OCI-M1 (cell line): ENCODE measurements around the gene CYP19A1.

Experiments
- DNase-seq: peaks from one replicate; lab custom pipeline; 2025; lab: John Stamatoyannopoulos, UW

Gene CYP19A1

GRCh38 chr15:51338496-51338895, at the start of gene CYP19A1:
TSS of gene CYP19A1 (minus strand) at chr15:51338596. CDS start at chr15:51242912, 95,684 bp downstream.
- no peak for DNase-seq

DNA sequence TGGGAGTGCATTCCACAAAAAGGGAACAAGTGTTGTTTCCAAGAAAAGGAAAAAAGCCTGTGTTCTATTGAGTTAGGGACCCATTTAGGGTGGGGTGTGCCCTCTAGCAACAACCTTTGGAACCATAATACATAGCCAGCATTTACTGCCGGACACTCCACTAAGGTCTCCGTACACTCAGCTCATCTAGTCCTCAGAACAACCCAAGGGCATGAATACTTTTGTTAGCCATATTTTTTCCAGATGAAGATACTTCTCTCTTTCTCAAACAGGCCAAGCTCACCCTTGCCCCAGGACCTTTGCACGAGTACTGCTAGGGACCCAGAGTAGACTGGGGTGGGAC, 49.3 kb upstream of the CYP19A1 start:
- DNase-seq: no peak

- DNase-seq: no peak
These were observed 48.7 kb upstream of the CYP19A1 start for GRCh38 chr15:51386960-51387698.

- no peak for DNase-seq
These were observed 48.1 kb upstream of the CYP19A1 start for GRCh38 chr15:51386486-51386885.

- DNase-seq: no peak
These were observed 47.6 kb upstream of the CYP19A1 start for GRCh38 chr15:51386029-51386428.

- peak; percentile 47 for DNase-seq
These were observed 44.4 kb upstream of the CYP19A1 start for GRCh38 chr15:51382787-51383186.

GRCh38 chr15:51380999-51381806, 42.8 kb upstream of the CYP19A1 start:
- DNase-seq: peak; percentile 85

GRCh38 chr15:51379390-51379789, 41.0 kb upstream of the CYP19A1 start:
- no peak for DNase-seq

DNA sequence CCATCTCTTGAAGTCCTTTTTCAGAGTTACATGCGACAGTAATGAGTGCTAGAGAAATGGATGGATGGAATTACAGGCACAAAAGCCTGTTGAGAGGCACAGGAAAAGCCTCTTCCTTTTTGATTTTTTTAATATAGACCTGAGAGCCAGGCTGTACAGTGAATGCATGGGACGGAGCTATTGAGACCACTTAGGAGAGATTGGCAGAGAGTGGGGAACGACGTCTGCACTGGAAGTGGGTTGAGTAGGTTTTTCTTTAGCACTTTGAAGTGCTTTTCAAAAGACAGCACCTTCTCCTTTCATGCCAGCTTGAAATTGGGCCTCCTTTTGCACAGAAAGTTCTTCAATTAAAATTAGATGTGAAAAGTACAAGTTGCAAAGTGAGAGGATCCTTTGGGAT, 40.0 kb upstream of the CYP19A1 start:
- DNase-seq: no peak

DNA sequence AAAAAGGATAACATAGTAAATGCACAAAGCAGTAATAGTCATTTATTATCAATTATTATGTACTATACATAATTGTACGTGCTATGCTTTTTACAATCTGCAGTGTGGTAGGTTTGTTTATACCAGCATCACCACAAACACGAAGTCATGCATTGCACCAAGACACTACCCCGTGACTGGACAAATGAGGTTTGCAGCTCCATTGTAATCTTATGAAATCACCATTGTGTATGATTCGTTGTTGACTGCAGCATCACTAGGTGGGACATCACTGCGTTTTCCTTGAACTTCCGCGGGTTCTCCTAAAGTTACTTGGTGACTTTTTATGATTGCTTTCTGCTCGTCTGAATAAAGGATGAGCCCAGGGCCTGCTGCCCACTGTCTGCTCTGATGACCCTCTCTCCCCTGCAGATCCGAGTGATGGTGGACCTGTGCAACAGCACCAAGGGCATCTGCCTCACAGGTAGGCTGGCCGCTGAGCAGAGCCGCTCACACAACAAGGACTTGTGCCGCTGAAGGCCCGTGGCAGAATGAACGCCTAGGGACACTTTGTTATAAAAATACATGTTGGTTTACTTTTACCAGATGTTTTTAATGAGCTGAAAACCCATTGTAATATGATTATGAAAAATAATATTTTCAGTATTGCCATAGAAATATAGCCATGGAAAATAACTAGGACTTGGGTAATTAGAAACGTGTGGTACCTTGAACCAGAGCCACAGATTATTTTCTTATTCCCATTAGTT, 38.8 kb upstream of the CYP19A1 start:
- no peak for DNase-seq

GRCh38 chr15:51375966-51376640, 37.7 kb upstream of the CYP19A1 start:
- DNase-seq: no peak

DNA sequence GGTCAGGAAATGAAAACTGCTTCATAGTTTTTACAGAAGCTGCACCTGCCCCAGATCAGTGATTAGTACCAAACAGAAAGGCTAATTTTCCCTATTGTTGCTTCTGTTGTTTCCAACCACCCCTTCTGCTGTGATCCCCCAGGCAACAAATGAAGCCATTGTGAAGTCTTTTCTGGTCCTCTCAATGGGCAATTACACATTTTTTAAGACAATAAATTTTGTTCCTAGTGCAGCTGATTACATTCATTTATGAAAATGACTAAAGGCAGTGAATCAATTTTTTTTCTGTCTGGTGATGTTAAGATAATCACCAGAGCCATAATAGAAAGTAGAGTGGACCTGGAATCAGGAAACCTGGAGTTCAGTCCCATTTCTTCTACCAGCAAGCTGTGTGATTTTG, 35.7 kb upstream of the CYP19A1 start:
- no peak for DNase-seq

DNA sequence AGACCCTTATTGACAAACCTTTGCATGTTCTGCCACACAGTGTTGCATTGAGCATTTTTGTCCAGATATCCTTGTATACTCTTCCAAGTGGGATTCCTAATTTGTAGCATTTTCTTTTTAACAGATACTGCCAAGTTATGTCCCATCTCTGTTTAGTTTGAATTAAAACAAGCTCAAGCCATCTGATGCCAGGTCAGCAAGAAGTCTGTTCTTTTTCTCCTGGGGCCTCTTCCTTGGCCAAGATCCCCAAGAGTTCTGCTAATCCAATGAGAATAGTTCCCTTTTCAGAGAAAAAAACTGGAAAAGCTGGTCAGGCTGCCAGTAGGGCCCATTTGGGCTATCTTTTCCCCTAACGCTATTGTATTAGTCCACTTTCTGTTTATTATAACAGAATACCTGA, 32.9 kb upstream of the CYP19A1 start:
- no peak for DNase-seq

DNA sequence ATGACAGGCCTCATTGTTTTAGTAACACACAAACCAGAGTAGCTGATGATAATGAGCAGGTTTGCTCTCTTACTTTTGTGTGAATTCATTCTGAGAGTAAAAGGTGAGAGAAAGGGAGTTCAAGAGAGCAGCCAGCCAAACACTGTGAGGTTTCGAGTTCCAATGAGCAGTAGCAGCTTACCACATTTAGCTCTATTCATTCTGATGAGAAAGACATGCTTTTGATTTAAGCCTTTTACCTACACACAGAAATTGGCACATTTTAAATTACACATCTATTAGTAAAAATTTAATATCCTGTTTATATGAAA, 31.0 kb upstream of the CYP19A1 start:
- no peak for DNase-seq

DNA sequence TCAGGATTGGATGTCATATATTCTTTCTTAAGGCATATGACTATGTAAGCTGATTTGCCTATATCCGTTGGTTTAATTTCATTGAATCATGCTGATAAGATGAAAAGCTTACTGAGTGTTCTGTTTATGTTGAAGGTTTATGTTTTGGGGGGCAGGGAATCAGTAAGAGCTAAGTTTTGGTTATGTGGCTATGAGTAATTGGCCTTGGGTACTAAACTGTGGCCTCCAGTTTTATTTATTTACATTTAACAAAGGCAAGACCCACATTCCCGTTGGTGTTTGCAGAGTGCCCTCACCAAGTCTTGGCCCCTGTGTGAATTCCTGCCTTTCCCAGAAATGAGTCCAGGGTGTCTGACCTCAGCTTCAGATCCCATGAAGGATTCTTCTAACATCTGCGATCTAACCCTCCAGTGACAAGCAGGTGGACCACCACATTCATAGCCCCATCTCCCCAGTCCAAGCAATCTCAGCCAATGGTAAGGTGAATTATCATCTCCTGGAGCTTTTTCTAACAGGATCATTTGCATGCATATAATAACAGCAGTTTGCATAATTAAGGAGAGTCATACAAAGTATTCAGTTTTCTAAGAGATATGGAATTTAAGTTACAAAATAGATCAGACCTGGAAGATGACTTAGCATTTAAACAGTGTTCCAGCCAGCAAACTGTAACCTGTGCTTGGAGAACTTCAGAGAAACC, 30.5 kb upstream of the CYP19A1 start:
- DNase-seq: peak; percentile 5

- no peak for DNase-seq
These were observed 29.9 kb upstream of the CYP19A1 start for GRCh38 chr15:51368307-51368706.

DNA sequence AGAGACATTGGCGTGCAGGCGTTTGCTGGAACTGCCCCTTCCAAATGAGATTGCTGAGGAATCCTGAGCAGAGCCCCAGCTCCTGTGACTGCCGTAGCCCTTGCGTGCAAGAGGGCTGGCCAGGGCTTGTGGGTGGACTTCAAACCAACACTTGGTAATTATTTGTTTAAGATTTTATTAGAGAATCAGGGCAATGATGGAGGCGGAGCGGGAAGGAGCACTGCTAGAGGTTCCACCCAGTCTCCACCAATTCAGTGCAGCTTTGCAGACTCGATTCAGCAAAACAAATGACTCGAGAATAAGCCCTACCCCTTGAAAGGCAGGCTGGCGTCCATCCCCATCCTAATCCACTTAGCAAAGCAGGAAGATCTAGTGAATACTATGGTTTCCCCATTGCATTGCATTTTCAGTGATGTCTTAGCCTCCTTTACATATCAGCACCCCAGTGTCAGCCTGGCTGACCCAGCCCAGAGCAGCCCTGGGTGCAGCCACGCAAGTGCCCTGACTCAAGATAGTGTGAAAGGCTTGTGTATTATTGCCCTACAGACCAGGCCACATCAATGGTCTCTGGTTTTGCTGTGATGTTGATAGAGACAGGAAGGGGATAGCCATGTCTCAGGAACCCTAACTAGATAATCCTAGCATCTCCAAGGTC, 29.1 kb upstream of the CYP19A1 start:
- DNase-seq: no peak

- no peak for DNase-seq
These were observed 28.5 kb upstream of the CYP19A1 start for GRCh38 chr15:51366920-51367319.

DNA sequence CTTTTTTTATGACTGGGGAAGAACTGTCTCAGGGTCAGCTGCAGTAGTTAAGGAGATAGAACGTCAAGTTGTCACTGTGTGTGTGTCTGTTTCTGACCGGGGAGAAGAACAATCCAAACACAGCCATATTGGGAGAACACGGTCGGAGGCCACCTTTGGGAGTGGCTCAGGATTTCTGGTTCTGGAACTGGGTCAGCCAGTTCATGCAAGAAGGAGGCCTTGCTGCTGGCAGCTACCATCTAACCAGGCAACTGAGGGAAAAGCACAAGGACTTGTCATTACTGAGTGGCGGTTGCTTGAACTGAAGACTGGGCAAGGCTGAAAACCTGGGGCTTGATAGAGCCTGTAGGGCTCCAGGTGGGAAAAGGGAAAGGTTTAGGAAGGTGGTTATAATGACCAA, 27.7 kb upstream of the CYP19A1 start:
- no peak for DNase-seq

DNA sequence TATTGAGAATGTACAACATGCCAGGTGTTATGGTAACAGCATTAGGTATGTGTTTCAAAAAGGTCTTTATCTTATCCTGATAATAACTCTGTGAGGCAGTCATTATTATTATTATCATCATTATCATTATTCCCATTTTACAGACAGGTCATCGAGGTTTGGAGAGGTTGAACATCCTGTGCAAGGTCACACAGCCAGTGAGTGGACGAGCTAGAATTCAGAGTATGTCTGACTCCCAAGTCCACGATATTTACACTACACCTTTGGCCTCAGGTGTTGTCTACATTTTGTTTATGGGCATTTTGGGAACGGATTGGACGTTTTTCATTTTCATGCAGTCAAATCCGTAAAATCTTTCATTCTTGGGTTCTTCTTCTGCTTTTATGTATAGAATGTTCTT, 27.0 kb upstream of the CYP19A1 start:
- no peak for DNase-seq

- DNase-seq: no peak
These were observed 25.0 kb upstream of the CYP19A1 start for GRCh38 chr15:51363383-51363782.
